GM23338 (cell line): ENCODE results near the gene LIMCH1. TPM values are rescaled to one million over a fixed set of nuclear protein-coding genes. Genes with fewer than 3 reads are reported as not detected.
A peak's percentile ranks its signal among the peaks of the same experiment; 100 is the strongest.

Experiments used
- ATAC-seq: fragments of 200-7000 bp; cut with Tn5 transposase; 3 replicates; pipeline ENCODE4 v1.9.1; 2020
- DNase-seq: peaks from one replicate; pipeline ENCODE4 v3.0.0-alpha.2; 2015; ENCODE audit warnings: low spot score
- H2AFZ ChIP-seq: fragments of 200-600 bp; sonication (generic); 2 replicates; pipeline ENCODE4 v1.8.0; 2016; ENCODE audit warnings: antibody characterized with exemption, mild to moderate bottlenecking, moderate library complexity
- H3F3A ChIP-seq: fragments of 200-600 bp; sonication (generic); replicated peaks from 2 replicates; pipeline ENCODE4 v1.8.0; 2017; ENCODE audit warnings: antibody characterized with exemption, mixed run types, low read depth
- H3K27ac ChIP-seq: fragments of 200-600 bp; sonication (generic); 2 replicates; pipeline ENCODE4 v1.6.1; 2016; ENCODE audit warnings: low read depth
- H3K27me3 ChIP-seq: fragments of 200-600 bp; sonication (generic); 2 replicates; pipeline ENCODE4 v1.8.0; 2016; ENCODE audit warnings: mild to moderate bottlenecking, mixed run types, moderate library complexity; ENCODE audit not compliant: insufficient read depth
- H3K36me3 ChIP-seq: fragments of 200-600 bp; sonication (generic); 2 replicates; pipeline ENCODE4 v1.8.0; 2016; ENCODE audit warnings: mild to moderate bottlenecking; ENCODE audit not compliant: insufficient read depth
- H3K4me1 ChIP-seq: fragments of 200-600 bp; sonication (generic); 2 replicates; pipeline ENCODE4 v1.8.0; 2016; ENCODE audit warnings: mild to moderate bottlenecking, moderate library complexity; ENCODE audit not compliant: insufficient read depth
- H3K4me2 ChIP-seq: fragments of 200-600 bp; sonication (generic); 2 replicates; pipeline ENCODE4 v1.7.1; 2017; ENCODE audit warnings: mixed run types
- H3K4me3 ChIP-seq: fragments of 200-600 bp; sonication (generic); 2 replicates; pipeline ENCODE4 v1.6.1; 2016; ENCODE audit warnings: mixed run types
- H3K79me2 ChIP-seq: fragments of 200-600 bp; sonication (generic); replicated peaks from 2 replicates; pipeline ENCODE4 v1.8.0; 2017; ENCODE audit warnings: mild to moderate bottlenecking; ENCODE audit not compliant: insufficient read depth
- H3K9me2 ChIP-seq: fragments of 200-600 bp; sonication (generic); 2 replicates; pipeline ENCODE4 v1.8.0; 2017; ENCODE audit not compliant: insufficient read depth
- H4K20me1 ChIP-seq: fragments of 200-600 bp; sonication (generic); replicated peaks from 2 replicates; pipeline ENCODE4 v1.8.0; 2017; ENCODE audit warnings: mild to moderate bottlenecking; ENCODE audit not compliant: insufficient read depth
- H3K27ac Mint-ChIP-seq: 2 replicates; pipeline ENCODE4 v1.8.0; 2020; ENCODE audit warnings: inconsistent platforms, mild to moderate bottlenecking, moderate library complexity, mixed read lengths
- H3K27me3 Mint-ChIP-seq: 3 replicates; pipeline ENCODE4 v1.8.0; 2022; ENCODE audit warnings: low read depth, mild to moderate bottlenecking, moderate library complexity, mixed read lengths, inconsistent platforms; ENCODE audit not compliant: insufficient read depth, poor library complexity
- H3K36me3 Mint-ChIP-seq: 3 replicates; pipeline ENCODE4 v1.8.0; 2021; ENCODE audit warnings: low read depth, mild to moderate bottlenecking, inconsistent platforms, moderate library complexity, mixed read lengths
- H3K4me1 Mint-ChIP-seq: 3 replicates; pipeline ENCODE4 v1.8.0; 2020; ENCODE audit warnings: mild to moderate bottlenecking, inconsistent platforms, mixed read lengths
- H3K4me3 Mint-ChIP-seq: 3 replicates; pipeline ENCODE4 v1.8.0; 2021; ENCODE audit warnings: moderate library complexity, mild to moderate bottlenecking, inconsistent platforms, mixed read lengths
- H3K9me3 Mint-ChIP-seq: 3 replicates; pipeline ENCODE4 v1.8.0; 2020; ENCODE audit warnings: moderate library complexity, mild to moderate bottlenecking, inconsistent platforms, mixed read lengths
- CREB1 ChIP-seq: fragments of 250-450 bp; sonication (Bioruptor Pico); IDR thresholded peaks from 2 replicates; pipeline ENCODE4 v1.5.0; 2020; ENCODE audit warnings: low read depth, mild to moderate bottlenecking, moderate library complexity
- CTCF ChIP-seq, 2 experiments: fragments of 200-600 bp in 1 of 2; sonication (generic) in 1 of 2; conservative IDR thresholded peaks; 2 replicates each; pipeline versions ENCODE4 v1.5.1 to v1.6.1; 2016 to 2017; ENCODE audit warnings: antibody characterized with exemption in 2 of 2, low read depth in 2 of 2, mild to moderate bottlenecking in 2 of 2, moderate library complexity in 1 of 2
- STAT1 ChIP-seq: IDR thresholded peaks from one replicate; pipeline ENCODE4 v1.6.1; 2016; ENCODE audit warnings: antibody characterized with exemption; ENCODE audit not compliant: unreplicated experiment
- ZNF114 ChIP-seq: fragments of 250-450 bp; sonication (Bioruptor Pico); IDR thresholded peaks from 2 replicates; pipeline ENCODE4 v1.5.0; 2020; ENCODE audit warnings: mild to moderate bottlenecking, moderate library complexity
- ZNF462 ChIP-seq: fragments of 250-450 bp; sonication (Bioruptor Pico); IDR thresholded peaks from 2 replicates; pipeline ENCODE4 v1.5.0; 2020; ENCODE audit warnings: mild to moderate bottlenecking, moderate library complexity
- polyA plus RNA-seq: library from polyadenylated mRNA; unstranded; fragments of >200 nt; fragmentation: Nextera tagmentation; extraction: Ambion mirVana; gene quantifications from 2 replicates; pipeline ENCODE4 v1.2.1, GENCODE V29; 2016
- total RNA-seq: library from RNA; depleted of rRNA; stranded (reverse); fragments of >200 nt; shearing (Covaris generic); gene quantifications from 2 replicates; pipeline ENCODE4 v1.2.3, GENCODE V29; 2014

Gene LIMCH1
- total and polyA plus RNA-seq, 2 experiments from 2014 or later, result 1.5 TPM

DNA sequence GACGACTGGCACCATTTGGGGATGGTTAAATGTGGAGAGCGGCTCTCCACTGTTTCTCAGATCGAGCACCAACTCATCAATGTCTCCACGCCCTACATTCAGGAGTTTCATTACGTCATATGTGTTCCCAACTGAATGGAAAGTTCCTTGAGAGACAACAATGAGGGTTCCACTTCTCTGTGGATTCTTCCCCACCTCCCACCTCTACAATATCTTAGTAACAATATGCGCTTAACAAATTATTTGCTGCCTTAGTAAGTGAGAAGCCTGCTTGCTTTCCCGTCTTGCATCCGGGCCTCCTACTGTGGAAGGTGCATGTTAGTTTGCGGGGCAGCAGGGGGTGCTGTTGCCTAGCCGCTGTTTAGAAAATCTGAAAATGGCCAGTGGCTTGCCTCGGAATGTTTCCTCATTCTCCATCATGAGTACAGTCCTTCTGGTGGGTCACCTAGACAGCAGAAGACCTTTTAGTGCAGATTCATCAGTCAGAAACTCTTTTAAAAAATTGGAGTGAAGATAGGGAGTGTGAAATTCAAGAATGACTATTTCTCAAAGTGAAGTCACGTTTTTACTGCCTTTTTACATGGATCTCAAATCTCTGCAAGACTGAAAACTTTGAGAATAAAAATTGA, 154.9 kb downstream of the LIMCH1 start:
- Histone ChIP-seq H3K9me2 (no peaks in the 10 kb centered on the region), H3K79me2 (no peaks in the 10 kb centered on the region), H3K4me2 (peak overlapping the region; percentile 51), H3K27ac (no peak overlapping the region), H3K27me3 (no peaks in the 10 kb centered on the region), H2AFZ (peak overlapping the region; percentile 67), H3K36me3 (no peaks in the 10 kb centered on the region), H3F3A (no peaks in the 10 kb centered on the region), H3K4me3 (no peak overlapping the region), H4K20me1 (no peaks in the 10 kb centered on the region), H3K4me1 (no peaks in the 10 kb centered on the region)
- Mint-ChIP-seq H3K4me3 (peak overlapping the region; percentile 36; the same call in 2 of the 3 replicates), H3K4me1 (peaks cover 9% of the 10 kb centered on the region), H3K9me3 (no peaks in the 10 kb centered on the region), H3K27me3 (no peaks in the 10 kb centered on the region), H3K36me3 (no peaks in the 10 kb centered on the region), H3K27ac (no peak overlapping the region)
- TF ChIP-seq ZNF114 (CRISPR knock-in tag), result no peak
- peak; percentile 97 to 98 for TF ChIP-seq CTCF (conservative IDR thresholded peaks at IDR 0.05; ENCODE audit: low read depth in 2 of 2)
- TF ChIP-seq ZNF462 (CRISPR knock-in tag), result peak; percentile 87; the same call in 1 of the 2 replicates
- TF ChIP-seq CREB1 (CRISPR knock-in tag), result peak; percentile 51
- no peak for TF ChIP-seq STAT1
- ATAC-seq (peak; percentile 87), DNase-seq (peak; percentile 83)
